Measurements from ENCODE around the gene FAHD2B. TPM values are rescaled to one million over a fixed set of nuclear protein-coding genes. Genes with fewer than 3 reads are reported as not detected.
"Not testable (repeated sequence)": the region's sequence is repeated elsewhere in the genome, so short reads cannot be mapped to it uniquely, and the experiment has no call there.

FAHD2B gene
- 34.2 TPM for total RNA-seq
- long read RNA-seq, transcript FAHD2B-201 (8 exons, 1,305 nt): minor isoform, 9 of 73 reads
- long read RNA-seq, transcript FAHD2B-202 (9 exons, 1,388 nt): major isoform, 46 of 73 reads
- long read RNA-seq, partial matches to known transcripts: 7 of 73 reads
- long read RNA-seq, other reads (novel, unspliced or antisense): 11 of 73 reads

- peak; percentile 93 for DNase-seq
- peak; percentile 98 for ATAC-seq
- intact Hi-C loops (cut with micrococcal nuclease): not testable (repeated sequence)
Observed at GRCh38 chr2:97094772-97095611, at the start of gene FAHD2B. Gene FAHD2B (minus strand): TSS chr2:97094882. CDS start chr2:97091706, 3,176 bp downstream.

- intact Hi-C loops (cut with micrococcal nuclease); ATAC-seq; DNase-seq: not testable (repeated sequence)
Observed at GRCh38 chr2:97144016-97144415, 49.3 kb upstream of the FAHD2B start.

- DNase-seq; intact Hi-C loops (cut with micrococcal nuclease); ATAC-seq: not testable (repeated sequence)
Observed at GRCh38 chr2:97129090-97129489, 34.4 kb upstream of the FAHD2B start.

GRCh38 chr2:97113882-97114255 is 19.2 kb upstream of the FAHD2B start:
- DNase-seq: peak; percentile 31
- ATAC-seq: peak; percentile 51
- intact Hi-C loops (cut with micrococcal nuclease): not testable (repeated sequence)

- intact Hi-C loops (cut with micrococcal nuclease): not testable (repeated sequence)
Observed at GRCh38 chr2:97113050-97113881, 18.6 kb upstream of the FAHD2B start, which contains the start of gene ANKRD36. Gene ANKRD36 (plus strand): TSS chr2:97113153. CDS start chr2:97113740, 587 bp downstream.

GRCh38 chr2:97112320-97113049 is 17.8 kb upstream of the FAHD2B start:
- peak; percentile 87 for ATAC-seq
- intact Hi-C loops (cut with micrococcal nuclease): not testable (repeated sequence)
- DNase-seq: peak; percentile 58

More at GRCh38 chr2:97113050-97113881, 18.6 kb upstream of the FAHD2B start, which contains the start of gene ANKRD36:
- peak; percentile 92 for DNase-seq
- ATAC-seq: peak; percentile 96

- DNase-seq; ATAC-seq; intact Hi-C loops (cut with micrococcal nuclease): not testable (repeated sequence)
Observed at GRCh38 chr2:97111246-97111645, 16.6 kb upstream of the FAHD2B start.

- intact Hi-C loops (cut with micrococcal nuclease); ATAC-seq; DNase-seq: not testable (repeated sequence)
Observed at GRCh38 chr2:97106878-97107277, 12.2 kb upstream of the FAHD2B start.

- ATAC-seq; intact Hi-C loops (cut with micrococcal nuclease); DNase-seq: not testable (repeated sequence)
Observed at GRCh38 chr2:97098786-97099372, 4.2 kb upstream of the FAHD2B start.

GRCh38 chr2:97095661-97096060 is 979 bp upstream of the FAHD2B start:
- ATAC-seq: no peak
- no peak for DNase-seq
- intact Hi-C loops (cut with micrococcal nuclease): no loop called here

- peak; percentile 30 for ATAC-seq
- intact Hi-C loops (cut with micrococcal nuclease); DNase-seq: not testable (repeated sequence)
Observed at GRCh38 chr2:97093983-97094771, 505 bp downstream of the FAHD2B start.

GRCh38 chr2:97092946-97093345 is 1.7 kb downstream of the FAHD2B start:
- ATAC-seq; intact Hi-C loops (cut with micrococcal nuclease); DNase-seq: not testable (repeated sequence)

GRCh38 chr2:97088706-97089105 is 6.0 kb downstream of the FAHD2B start:
- ATAC-seq; intact Hi-C loops (cut with micrococcal nuclease); DNase-seq: not testable (repeated sequence)

- intact Hi-C loops (cut with micrococcal nuclease); ATAC-seq; DNase-seq: not testable (repeated sequence)
Observed at GRCh38 chr2:97085093-97085492, 9.6 kb downstream of the FAHD2B start.

GRCh38 chr2:97083516-97083915 is 11.2 kb downstream of the FAHD2B start:
- ATAC-seq; intact Hi-C loops (cut with micrococcal nuclease); DNase-seq: not testable (repeated sequence)

GRCh38 chr2:97082206-97082605 is 12.5 kb downstream of the FAHD2B start:
- intact Hi-C loops (cut with micrococcal nuclease); DNase-seq: not testable (repeated sequence)
- peak; percentile 13 for ATAC-seq

- ATAC-seq; DNase-seq; intact Hi-C loops (cut with micrococcal nuclease): not testable (repeated sequence)
Observed at GRCh38 chr2:97080855-97081254, 13.8 kb downstream of the FAHD2B start.

Data from left ventricle myocardium superior (tissue), 1 donor.